GM20000 (cell line): ENCODE data around the gene XXYLT1.

Experiments
- DNase-seq: peaks from one replicate; pipeline ENCODE4 v3.0.0; 2012; ENCODE audit warnings: low spot score
- TF ChIP-seq, protein P1 (sequence below): IDR thresholded peaks from 2 replicates; pipeline ENCODE4 v1.5.1; 2012; ENCODE audit warnings: mild to moderate bottlenecking, control low read depth; ENCODE audit errors: extremely low read depth, missing control alignments

The XXYLT1 gene

GRCh38 chr3:195198426-195199346 is 72.3 kb downstream of the XXYLT1 start:
- no peak for DNase-seq
- TF ChIP-seq, protein P1, sequence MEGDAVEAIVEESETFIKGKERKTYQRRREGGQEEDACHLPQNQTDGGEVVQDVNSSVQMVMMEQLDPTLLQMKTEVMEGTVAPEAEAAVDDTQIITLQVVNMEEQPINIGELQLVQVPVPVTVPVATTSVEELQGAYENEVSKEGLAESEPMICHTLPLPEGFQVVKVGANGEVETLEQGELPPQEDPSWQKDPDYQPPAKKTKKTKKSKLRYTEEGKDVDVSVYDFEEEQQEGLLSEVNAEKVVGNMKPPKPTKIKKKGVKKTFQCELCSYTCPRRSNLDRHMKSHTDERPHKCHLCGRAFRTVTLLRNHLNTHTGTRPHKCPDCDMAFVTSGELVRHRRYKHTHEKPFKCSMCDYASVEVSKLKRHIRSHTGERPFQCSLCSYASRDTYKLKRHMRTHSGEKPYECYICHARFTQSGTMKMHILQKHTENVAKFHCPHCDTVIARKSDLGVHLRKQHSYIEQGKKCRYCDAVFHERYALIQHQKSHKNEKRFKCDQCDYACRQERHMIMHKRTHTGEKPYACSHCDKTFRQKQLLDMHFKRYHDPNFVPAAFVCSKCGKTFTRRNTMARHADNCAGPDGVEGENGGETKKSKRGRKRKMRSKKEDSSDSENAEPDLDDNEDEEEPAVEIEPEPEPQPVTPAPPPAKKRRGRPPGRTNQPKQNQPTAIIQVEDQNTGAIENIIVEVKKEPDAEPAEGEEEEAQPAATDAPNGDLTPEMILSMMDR = no peak

DNA sequence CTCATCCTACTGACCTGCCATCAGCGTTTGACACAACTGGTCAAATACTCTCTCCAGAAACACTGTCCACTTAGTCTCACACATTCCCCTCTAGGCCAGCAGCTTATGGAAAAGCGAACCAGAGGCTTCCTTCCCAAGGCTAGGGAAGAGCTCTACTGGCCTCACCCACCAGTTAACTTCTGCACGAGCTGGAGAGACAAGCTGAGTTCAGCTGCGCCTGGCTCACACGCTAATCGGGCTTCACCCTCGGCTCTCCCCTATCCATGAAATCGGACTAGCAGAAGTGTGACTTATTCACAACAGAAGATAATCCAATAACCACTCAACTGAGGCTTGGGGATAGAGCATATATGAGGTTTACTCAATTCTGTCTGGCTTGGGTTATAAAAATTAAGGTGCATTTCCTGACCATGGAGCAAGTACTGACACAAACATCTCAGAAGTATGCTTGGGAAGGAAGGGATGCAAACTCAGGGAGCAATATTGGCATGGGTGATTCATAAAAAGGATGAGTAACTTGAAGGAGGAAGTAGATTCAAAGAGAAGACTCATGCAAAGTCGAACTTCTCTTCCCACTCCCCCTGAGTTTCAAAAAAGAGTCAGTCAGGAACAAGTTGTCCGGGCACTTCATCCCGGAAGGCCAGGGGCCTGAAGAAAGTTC is 73.1 kb downstream of the XXYLT1 start:
- no peak for DNase-seq
- TF ChIP-seq, protein P1 = no peak

DNA sequence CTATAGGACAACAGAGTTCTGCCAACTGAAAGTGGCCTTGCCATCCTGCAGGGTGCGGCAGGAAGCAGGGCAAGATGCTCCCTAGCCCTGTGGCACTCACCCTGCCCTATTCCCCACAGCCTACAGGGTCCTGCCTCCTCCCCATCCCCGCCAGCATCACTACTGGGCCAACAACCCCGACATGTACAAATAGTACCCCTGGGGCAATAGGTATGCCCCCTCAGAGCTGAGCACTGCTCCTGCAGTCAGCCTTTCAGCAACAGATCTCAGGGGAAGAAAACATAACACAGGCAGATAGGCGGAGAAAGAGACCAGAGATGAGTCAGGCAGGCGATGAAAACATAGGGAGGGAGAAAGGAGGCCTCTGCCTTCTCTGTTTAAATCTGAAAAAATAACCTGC is 74.7 kb downstream of the XXYLT1 start:
- TF ChIP-seq, protein P1 = no peak
- DNase-seq = no peak

DNA sequence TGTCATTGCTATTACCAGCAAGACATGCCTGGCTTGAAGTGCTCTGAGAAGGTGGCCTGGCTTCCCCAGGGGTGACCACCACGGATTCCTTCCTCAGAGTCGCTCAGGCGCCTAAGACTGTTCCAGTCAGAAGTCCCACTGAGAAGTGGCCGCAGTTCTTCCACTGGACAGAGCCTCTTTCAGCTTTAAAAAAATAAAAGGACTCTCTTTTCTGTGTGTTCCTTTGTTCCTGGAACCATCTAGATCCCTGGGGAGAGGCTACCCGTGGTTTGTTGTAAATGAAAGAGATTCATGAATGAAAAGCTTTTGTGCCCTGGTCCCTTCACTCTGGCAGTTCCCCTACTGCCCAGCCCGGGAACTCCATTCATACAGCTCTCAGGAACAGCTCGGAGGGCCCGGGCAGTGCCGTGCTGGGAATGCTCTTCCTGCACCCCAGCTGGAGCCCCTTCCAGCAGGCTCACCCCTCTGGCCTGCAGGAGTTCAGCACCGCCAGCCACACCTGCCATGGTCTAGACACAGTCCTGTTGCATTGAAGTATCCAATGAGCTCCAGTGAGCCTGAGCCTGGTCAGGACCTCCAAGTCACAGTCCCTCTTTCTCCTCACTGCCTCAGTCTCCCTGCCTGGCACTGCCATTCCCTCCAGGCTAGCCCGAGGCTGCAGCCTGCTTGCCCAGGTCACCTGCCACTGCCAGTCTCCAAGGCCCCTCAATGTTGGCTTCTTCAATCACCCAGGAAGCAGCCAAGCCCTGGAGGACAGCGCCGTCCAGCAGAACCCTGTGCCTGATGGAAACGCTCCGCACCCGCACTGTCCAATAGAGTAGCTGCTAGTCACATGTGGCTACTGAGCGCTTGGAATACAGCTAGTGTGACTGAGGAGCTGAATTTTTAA is 75.4 kb downstream of the XXYLT1 start:
- TF ChIP-seq, protein P1 = no peak
- DNase-seq = no peak

DNA sequence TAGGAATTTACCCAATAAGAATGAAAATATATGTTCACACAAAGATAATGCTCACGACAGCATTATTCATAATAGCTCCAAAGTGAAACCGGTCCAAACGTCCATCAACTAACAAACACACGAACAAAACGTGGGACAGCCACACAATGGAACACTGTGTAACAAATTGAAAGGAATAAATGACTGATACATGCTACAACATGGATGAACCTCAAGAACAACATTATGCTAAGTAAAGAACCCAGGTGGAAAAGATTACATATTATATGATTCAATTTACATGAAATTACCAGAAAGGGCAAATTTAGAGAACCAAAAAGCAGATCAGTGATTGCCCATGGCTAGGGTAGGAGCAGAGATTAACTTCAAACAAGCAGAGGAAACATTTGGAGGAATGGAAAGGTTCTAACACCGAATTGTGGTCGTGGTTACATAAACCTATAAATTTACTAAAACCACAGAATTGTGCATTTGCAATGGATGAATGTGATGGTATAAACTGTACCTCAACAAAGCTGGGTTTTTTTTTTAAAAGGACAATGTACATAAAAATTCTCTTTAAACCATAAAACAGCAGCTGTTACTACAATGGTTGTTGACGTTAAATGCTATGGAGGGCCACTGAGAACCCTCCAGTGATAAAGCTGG is 76.3 kb downstream of the XXYLT1 start:
- TF ChIP-seq, protein P1 = no peak
- DNase-seq = no peak

GRCh38 chr3:195191580-195191979 is 79.4 kb downstream of the XXYLT1 start:
- TF ChIP-seq, protein P1 = no peak
- no peak for DNase-seq
